H1 (cell line): ENCODE measurements around the gene ASCC3. TPM values are rescaled to one million over a fixed set of nuclear protein-coding genes. Genes with fewer than 3 reads are reported as not detected.

Experiments
- ATF3 ChIP-seq: IDR thresholded peaks from 2 replicates; pipeline ENCODE4 v1.6.1; 2011; ENCODE audit warnings: low read depth, mild to moderate bottlenecking, low read length; ENCODE audit not compliant: insufficient read depth
- JUN ChIP-seq: IDR thresholded peaks from 2 replicates; pipeline ENCODE4 v1.6.1; 2011; ENCODE audit warnings: low read depth, mild to moderate bottlenecking, improper control_type of control experiment, low read length
- JUND ChIP-seq: IDR thresholded peaks from 2 replicates; pipeline ENCODE4 v1.6.1; 2011; ENCODE audit warnings: mild to moderate bottlenecking, improper control_type of control experiment, low read length
- SRF ChIP-seq: IDR thresholded peaks from 2 replicates; pipeline ENCODE4 v1.6.1; 2011; ENCODE audit warnings: mild to moderate bottlenecking, low read depth, low read length, moderate library complexity
- polyA plus RNA-seq, 7 experiments: library from polyadenylated mRNA; depleted of rRNA in 3 of 7; stranded (reverse) in 5 of 7; unstranded in 2 of 7; fragments of >200 nt in 5 of 7; fragments of 200-250 nt in 2 of 7; gene quantifications; 1 replicate in 5 of 7; 2 replicates in 1 of 7; 4 replicates in 1 of 7; pipeline versions ENCODE4 v1.2.1 to v1.2.3, GENCODE V29; 2011 to 2013; ENCODE audit warnings: missing spikeins in 2 of 7, mixed read lengths in 2 of 7
- total RNA-seq: library from RNA; stranded (reverse); fragmentation: NEBNext Ultra II Directional; extraction: Animal tissue kit (Norgen Biotek cat#: 25700); gene quantifications from 2 replicates; pipeline ENCODE4 v1.2.1, GENCODE V29; 2021
- TF ChIP-seq, protein P1 (sequence below): IDR thresholded peaks from 2 replicates; pipeline ENCODE4 v1.6.1; 2011; ENCODE audit warnings: low read length, improper control_type of control experiment

ASCC3 gene
- total and polyA plus RNA-seq, 2 of the 8 experiments (the other 6 are each of a cell fraction or from before 2014, with no cell fraction given) = 37.5 to 77.8 TPM

DNA sequence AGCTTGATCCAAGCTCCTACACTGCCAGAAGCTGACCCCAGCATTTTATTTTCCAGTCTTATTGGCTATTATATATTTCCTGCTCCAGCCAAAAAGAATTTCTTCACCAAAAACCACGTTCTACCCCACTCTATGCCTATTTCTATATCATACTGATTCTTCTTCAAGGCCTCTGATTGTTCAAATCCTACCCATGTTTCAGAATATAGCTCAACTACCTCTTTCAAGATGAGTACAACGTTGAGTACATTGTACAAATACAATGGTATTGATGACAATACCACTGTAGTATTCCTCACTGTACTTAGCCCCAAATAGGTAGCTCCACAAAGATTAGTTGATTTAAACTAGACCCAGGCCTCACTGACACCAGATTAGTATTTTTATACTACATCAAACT is 31.0 kb downstream of the ASCC3 start (continued):
- TF ChIP-seq JUN = no peak
- no peak for TF ChIP-seq JUND
- TF ChIP-seq ATF3 = no peak
- TF ChIP-seq SRF = no peak
- TF ChIP-seq, protein P1, sequence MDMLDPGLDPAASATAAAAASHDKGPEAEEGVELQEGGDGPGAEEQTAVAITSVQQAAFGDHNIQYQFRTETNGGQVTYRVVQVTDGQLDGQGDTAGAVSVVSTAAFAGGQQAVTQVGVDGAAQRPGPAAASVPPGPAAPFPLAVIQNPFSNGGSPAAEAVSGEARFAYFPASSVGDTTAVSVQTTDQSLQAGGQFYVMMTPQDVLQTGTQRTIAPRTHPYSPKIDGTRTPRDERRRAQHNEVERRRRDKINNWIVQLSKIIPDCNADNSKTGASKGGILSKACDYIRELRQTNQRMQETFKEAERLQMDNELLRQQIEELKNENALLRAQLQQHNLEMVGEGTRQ = no peak
- TF ChIP-seq, all 59 proteins: peak for 0
